ENCODE data around the gene TMEM223. TPM values are rescaled to one million over a fixed set of nuclear protein-coding genes. Genes with fewer than 3 reads are reported as not detected.

The TMEM223 gene
- polyA plus RNA-seq, 1 donor from 2014 or later, result 16.5 TPM

- Histone ChIP-seq H3K9me2 (ENCODE audit: insufficient read depth, low read length) (no peaks in the 10 kb centered on the region), H3K79me2 (replicated peaks; ENCODE audit: insufficient read depth, low read length) (peaks cover 23% of the 10 kb centered on the region), H3K27ac (ENCODE audit: low read length) (no peak overlapping the region), H3F3A (ENCODE audit: insufficient read depth, low read length, poor library complexity, severe bottlenecking) (no peaks in the 10 kb centered on the region), H3K4me3 (ENCODE audit: low read length) (no peak overlapping the region), H3K36me3 (ENCODE audit: insufficient read depth, low read length) (no peaks in the 10 kb centered on the region), H3K9me3 (ENCODE audit: low read length) (no peaks in the 10 kb centered on the region), H3K27me3 (ENCODE audit: insufficient read depth, low read depth, low read length) (no peaks in the 10 kb centered on the region), H2AFZ (ENCODE audit: low read depth, low read length) (no peak overlapping the region), H3K9ac (ENCODE audit: low read length) (no peak overlapping the region), H4K20me1 (ENCODE audit: insufficient read depth) (peaks cover 6% of the 10 kb centered on the region), H3K4me2 (ENCODE audit: low read length) (no peak overlapping the region)
- no peak for TF ChIP-seq POLR2AphosphoS5 (IDR thresholded peaks at IDR 0.05)
- no peak for TF ChIP-seq CTCF (IDR thresholded peaks at IDR 0.05; ENCODE audit: poor library complexity, severe bottlenecking)
- no peak for TF ChIP-seq EP300 (conservative IDR thresholded peaks at IDR 0.05; ENCODE audit: poor library complexity, severe bottlenecking)
- no peak for TF ChIP-seq SMC3 (conservative IDR thresholded peaks at IDR 0.05; ENCODE audit: poor library complexity)
- no peak for TF ChIP-seq RAD21 (conservative IDR thresholded peaks at IDR 0.05)
- TF ChIP-seq EZH2 (IDR thresholded peaks at IDR 0.05; ENCODE audit: borderline replicate concordance, insufficient read depth, low read length, poor library complexity, severe bottlenecking), result no peak
- TF ChIP-seq, protein P1, sequence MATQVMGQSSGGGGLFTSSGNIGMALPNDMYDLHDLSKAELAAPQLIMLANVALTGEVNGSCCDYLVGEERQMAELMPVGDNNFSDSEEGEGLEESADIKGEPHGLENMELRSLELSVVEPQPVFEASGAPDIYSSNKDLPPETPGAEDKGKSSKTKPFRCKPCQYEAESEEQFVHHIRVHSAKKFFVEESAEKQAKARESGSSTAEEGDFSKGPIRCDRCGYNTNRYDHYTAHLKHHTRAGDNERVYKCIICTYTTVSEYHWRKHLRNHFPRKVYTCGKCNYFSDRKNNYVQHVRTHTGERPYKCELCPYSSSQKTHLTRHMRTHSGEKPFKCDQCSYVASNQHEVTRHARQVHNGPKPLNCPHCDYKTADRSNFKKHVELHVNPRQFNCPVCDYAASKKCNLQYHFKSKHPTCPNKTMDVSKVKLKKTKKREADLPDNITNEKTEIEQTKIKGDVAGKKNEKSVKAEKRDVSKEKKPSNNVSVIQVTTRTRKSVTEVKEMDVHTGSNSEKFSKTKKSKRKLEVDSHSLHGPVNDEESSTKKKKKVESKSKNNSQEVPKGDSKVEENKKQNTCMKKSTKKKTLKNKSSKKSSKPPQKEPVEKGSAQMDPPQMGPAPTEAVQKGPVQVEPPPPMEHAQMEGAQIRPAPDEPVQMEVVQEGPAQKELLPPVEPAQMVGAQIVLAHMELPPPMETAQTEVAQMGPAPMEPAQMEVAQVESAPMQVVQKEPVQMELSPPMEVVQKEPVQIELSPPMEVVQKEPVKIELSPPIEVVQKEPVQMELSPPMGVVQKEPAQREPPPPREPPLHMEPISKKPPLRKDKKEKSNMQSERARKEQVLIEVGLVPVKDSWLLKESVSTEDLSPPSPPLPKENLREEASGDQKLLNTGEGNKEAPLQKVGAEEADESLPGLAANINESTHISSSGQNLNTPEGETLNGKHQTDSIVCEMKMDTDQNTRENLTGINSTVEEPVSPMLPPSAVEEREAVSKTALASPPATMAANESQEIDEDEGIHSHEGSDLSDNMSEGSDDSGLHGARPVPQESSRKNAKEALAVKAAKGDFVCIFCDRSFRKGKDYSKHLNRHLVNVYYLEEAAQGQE (IDR thresholded peaks at IDR 0.05; ENCODE audit: borderline replicate concordance), result no peak
- no peak for TF ChIP-seq TAF1 (IDR thresholded peaks at IDR 0.05; ENCODE audit: low read depth)
These were observed 14.9 kb upstream of the TMEM223 start for GRCh38 chr11:62806611-62807121.

DNA sequence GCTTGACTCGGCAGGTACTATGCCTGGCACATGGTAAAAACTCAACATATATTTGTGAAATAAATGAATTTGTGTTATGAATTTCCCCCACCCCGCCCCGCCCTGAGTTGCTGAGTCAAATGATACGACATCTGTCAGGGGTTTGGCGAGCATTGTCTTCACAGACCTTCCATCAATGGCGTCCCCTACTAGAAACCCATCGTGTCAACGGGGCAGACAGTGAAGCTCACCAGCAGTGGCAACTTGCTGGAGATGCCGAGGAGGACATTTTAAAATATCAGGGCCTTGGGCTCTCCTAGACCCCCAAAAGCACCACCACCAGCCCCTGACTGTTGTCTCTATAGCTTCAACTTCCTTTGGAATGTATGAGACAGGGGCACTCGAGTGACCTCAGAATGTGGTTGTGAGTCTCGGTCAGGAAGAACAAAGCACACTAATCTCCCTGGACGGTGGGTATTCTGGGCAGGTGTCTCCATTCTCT, 14.2 kb upstream of the TMEM223 start:
- Histone ChIP-seq H3F3A (ENCODE audit: insufficient read depth, low read length, poor library complexity, severe bottlenecking) (no peaks in the 10 kb centered on the region), H3K9ac (ENCODE audit: low read length) (peak overlapping the region; percentile 84), H3K36me3 (ENCODE audit: insufficient read depth, low read length) (no peaks in the 10 kb centered on the region), H4K20me1 (ENCODE audit: insufficient read depth) (peaks cover 6% of the 10 kb centered on the region), H3K27me3 (ENCODE audit: insufficient read depth, low read depth, low read length) (no peaks in the 10 kb centered on the region), H3K4me2 (ENCODE audit: low read length) (peak overlapping the region; percentile 98), H3K4me3 (ENCODE audit: low read length) (peak overlapping the region; percentile 89), H3K9me3 (ENCODE audit: low read length) (no peaks in the 10 kb centered on the region), H3K79me2 (replicated peaks; ENCODE audit: insufficient read depth, low read length) (peaks cover 23% of the 10 kb centered on the region), H3K27ac (ENCODE audit: low read length) (peak overlapping the region; percentile 89), H3K9me2 (ENCODE audit: insufficient read depth, low read length) (no peaks in the 10 kb centered on the region), H2AFZ (ENCODE audit: low read depth, low read length) (peak overlapping the region; percentile 79)
- no peak for TF ChIP-seq MXI1 (conservative IDR thresholded peaks at IDR 0.05; ENCODE audit: poor library complexity, severe bottlenecking)
- no peak for TF ChIP-seq CTCF (IDR thresholded peaks at IDR 0.05; ENCODE audit: poor library complexity, severe bottlenecking)
- TF ChIP-seq SMC3 (conservative IDR thresholded peaks at IDR 0.05; ENCODE audit: poor library complexity), result no peak
- TF ChIP-seq, protein P1 (IDR thresholded peaks at IDR 0.05; ENCODE audit: borderline replicate concordance), result no peak
- TF ChIP-seq TAF1 (IDR thresholded peaks at IDR 0.05; ENCODE audit: low read depth), result no peak
- TF ChIP-seq EZH2 (IDR thresholded peaks at IDR 0.05; ENCODE audit: borderline replicate concordance, insufficient read depth, low read length, poor library complexity, severe bottlenecking), result no peak
- no peak for TF ChIP-seq EP300 (conservative IDR thresholded peaks at IDR 0.05; ENCODE audit: poor library complexity, severe bottlenecking)
- TF ChIP-seq RAD21 (conservative IDR thresholded peaks at IDR 0.05), result no peak
- no peak for TF ChIP-seq POLR2AphosphoS5 (IDR thresholded peaks at IDR 0.05)

All from neural cell (in vitro differentiated cells).